NCI-H510A (cell line): Measurements from ENCODE around the gene FREM3.
"Not testable (repeated sequence)": the region's sequence is repeated elsewhere in the genome, so short reads cannot be mapped to it uniquely, and the experiment has no call there.

Experiments
- DNase-seq: peaks from one replicate; lab custom pipeline; 2025; lab: John Stamatoyannopoulos, UW

FREM3 gene

GRCh38 chr4:143581331-143581946 lies 119.0 kb downstream of the FREM3 start:
- no peak for DNase-seq

DNA sequence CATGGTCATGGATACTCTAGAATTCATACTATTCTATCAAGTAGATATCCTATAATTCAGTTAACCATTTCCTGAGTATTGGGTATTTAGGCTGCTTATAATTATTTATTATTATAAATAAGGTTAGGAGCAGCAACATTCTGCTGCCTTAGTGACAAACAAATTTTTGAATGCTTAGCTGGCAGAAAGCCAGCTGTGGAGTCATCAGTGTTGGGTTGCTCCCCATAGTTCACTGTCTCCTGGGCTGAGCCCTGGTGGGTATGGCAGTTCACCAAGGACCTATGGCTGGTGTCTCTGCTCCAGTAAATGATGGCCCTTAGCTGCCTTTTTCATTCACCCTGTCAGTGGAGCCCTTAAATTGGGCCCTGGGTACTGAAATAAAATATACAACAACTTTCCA lies 125.1 kb downstream of the FREM3 start:
- DNase-seq: no peak

DNA sequence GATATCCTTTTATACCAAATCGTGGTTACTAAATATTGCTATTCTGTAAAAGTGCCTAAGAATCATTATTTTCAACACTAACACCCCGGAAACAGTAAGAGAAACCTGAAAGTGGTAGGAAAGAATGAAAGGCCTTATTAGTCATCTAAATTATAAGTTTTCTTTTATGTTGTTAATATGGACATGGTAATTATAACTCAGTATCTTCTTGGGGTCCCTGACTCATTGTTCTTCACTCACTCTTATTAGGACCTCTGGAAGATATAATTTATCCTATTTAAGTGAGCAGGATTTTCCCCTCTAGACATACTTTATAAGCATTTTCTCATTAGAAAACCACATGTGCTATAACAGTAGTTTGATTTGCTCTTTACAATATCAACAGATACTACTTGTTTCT lies 136.0 kb downstream of the FREM3 start:
- no peak for DNase-seq

DNA sequence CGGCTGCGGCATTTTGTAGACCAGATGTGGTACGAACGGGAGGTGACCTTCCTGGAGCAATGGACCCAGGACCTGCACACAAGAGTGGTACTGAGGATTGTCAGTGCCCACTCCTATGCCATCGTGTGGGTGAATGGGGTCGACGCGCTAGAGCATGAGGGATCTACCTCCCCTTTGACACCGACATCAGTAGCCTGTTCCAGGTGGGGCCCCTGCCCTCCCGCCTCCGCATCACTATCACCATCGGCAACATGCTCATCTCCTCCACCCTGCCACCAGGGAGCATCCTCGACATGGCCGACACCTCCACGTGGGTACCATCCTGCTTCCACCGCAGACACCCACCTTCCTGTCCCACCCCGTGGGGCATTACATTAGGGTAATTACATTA lies 140.7 kb downstream of the FREM3 start:
- DNase-seq: peak; percentile 4

DNA sequence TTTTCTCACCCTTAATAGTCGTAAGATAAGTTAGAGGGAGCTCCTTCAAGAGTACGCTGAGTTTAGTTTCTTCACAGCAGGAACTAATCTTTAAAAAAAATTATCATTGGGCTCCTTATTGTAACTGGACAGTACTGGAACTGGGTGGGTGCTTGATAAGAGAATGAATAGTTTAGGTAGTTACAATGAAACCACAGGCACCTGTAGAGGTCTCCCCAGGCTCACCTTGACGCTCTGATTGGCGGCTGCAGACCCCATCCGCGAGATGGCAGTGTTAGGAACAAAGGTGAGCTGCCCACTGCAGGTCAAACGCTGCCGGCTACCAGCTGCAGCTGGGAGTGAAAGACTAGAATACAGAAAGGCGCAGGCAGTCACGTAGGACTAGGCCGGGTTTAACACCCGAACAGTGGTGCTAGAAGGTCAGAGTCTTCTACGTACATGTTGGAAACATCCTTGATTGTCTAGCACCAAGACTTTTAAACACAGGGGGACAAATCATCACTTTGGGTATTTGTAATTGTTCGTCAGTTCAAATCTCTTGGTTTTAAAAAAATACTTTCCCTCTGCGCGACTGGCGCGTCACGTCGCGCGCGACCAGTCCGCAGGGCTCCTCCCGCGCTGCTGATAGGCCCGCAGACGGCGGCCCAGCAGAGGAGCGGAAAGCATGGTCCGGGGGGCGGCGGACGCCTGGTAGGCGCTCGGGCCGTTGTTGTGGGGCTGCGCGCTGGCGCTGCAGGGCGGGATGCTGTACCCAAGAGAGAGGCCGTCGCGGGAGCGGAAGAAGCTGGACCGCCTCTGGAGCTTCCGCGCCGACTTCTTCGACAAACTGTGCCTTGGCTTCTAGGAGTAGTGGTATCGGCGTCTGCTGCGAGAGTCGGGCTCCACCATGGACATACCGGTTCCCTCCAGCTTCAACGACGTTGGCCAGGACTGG lies 141.4 kb downstream of the FREM3 start:
- peak; percentile 75 for DNase-seq

GRCh38 chr4:143558286-143558685 lies 142.2 kb downstream of the FREM3 start:
- DNase-seq: no peak

DNA sequence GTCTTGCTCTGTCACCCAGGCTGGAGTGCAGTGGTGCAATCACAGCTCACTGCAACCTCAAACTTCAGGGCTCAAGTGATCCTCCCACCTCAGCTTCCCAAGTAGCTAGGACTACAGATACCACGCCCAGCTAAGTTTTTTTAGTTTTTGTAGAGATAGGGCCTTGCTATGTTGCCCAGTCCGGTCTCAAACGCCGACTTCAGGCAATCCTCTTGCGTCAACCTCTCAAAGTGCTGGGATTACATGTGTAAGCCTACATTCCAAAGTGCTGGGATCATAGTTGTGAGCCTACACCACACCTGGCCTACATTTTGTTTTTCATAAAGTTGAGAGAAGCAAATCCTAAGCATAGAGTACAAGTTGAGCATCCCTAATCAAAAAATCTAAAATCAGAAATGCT lies 144.8 kb downstream of the FREM3 start:
- no peak for DNase-seq

DNA sequence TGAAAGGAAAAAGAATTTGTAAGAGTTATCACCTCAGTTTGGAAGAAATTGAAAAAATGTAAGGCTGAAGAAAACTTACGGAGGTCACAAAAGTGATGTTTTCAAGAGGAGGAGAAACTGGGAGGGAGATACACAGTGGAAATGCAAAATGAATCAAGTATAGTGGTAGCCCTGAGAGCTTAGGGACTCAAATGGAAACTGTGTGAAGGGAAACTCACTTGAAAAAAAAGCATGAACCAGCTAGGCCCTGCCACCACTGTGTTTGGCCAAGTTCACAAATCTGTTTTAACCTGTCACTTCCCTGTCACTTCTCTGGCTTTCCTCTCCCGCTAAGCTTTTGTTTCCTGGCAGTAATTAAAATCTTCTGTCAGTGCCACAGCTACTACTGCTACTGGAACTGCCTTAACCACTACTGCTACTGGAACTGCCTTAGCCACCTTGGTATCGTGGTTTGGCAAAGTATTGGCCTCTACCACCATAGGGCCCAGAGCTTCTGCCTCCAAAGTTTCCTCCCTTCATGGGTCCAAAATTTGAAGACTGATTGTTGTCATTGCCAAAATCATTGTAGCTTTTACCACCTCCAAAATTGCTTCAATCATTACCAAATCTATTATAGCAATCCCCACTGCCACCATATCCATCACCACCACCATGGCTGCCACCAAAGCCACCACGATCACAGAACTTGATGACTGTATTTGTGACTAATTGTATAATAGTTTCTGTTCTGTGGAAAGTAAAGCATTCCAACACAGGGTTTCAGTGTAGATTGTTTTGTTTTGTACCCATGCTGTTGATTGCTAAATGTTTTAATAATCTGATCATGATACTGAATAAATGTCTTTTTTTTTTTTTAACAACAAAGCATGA lies 145.5 kb downstream of the FREM3 start:
- no peak for DNase-seq

DNA sequence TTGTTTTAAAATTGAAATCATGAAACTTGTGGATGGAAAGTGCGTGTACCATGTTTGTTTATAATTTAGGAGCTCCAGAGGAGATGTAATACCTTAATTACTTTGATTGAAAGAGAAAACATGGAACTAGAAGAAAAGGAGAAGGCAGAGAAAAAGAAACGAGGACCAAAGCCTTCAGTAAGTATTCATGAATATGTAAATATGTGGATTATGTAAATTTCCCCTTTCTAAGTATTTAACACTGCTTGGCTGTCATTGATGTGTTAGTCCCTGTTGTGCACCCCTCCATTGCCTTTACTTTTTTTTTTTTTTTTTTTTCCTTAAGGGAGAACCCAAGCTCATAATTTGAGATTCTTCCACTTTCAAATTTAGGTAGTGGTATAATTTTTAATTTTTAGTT lies 150.5 kb downstream of the FREM3 start:
- DNase-seq: no peak

DNA sequence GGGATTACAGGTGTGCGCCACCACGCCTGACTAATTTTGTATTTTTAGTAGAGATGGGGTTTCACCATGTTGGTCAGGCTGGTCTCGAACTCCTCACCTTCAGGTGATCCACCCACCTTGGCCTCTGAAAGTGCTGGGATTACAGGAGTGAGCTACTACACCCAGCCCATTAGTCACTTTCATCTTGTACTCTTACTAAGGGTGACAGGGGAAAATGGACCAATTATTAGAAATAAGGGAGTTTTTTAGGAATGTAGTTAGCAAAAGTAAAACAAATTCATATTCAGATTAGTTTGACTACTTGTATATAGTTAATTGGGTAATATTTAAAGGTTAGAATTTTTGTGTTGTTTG lies 160.8 kb downstream of the FREM3 start:
- no peak for DNase-seq

GRCh38 chr4:143538979-143539669 lies 161.4 kb downstream of the FREM3 start:
- no peak for DNase-seq

GRCh38 chr4:143531788-143532491 lies 168.5 kb downstream of the FREM3 start:
- no peak for DNase-seq

- no peak for DNase-seq
These were observed 169.1 kb downstream of the FREM3 start for GRCh38 chr4:143531380-143531779.

- not testable (repeated sequence) for DNase-seq
These were observed 172.4 kb downstream of the FREM3 start for GRCh38 chr4:143528046-143528445.
